HG02870 (cell line): Measurements from ENCODE around the gene HAVCR2.
"Not testable (repeated sequence)": the region's sequence is repeated elsewhere in the genome, so short reads cannot be mapped to it uniquely, and the experiment has no call there.

Experiments used
- ATAC-seq: cut with Tn5 transposase; IDR thresholded peaks from one replicate; pipeline ENCODE4 v1.9.1; 2021; ENCODE audit warnings: mild to moderate bottlenecking, moderate library complexity; ENCODE audit not compliant: unreplicated experiment

The HAVCR2 gene

GRCh38 chr5:157047898-157048297 is 60.9 kb downstream of the HAVCR2 start:
- ATAC-seq, result peak; percentile 82

DNA sequence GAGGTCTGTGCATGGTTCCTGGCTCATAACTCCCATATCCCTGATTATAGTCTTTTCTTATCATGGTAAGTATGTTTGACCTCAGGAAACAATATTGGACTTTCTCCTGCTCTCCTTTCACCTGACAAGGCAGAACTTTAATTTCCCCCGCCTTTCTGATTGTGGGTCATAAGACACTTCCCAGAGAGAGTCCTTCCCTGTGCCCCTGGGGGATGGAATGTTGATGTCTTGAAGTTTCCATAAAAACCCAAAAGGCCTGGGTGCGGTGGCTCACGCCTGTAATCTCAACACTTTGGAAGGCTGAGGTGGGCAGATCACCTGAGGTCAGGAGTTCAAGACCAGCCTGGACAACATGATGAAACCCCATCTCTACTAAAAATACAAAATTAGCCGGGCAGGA is 61.8 kb downstream of the HAVCR2 start:
- not testable (repeated sequence) for ATAC-seq

GRCh38 chr5:157046041-157046440 is 62.8 kb downstream of the HAVCR2 start:
- no peak for ATAC-seq

DNA sequence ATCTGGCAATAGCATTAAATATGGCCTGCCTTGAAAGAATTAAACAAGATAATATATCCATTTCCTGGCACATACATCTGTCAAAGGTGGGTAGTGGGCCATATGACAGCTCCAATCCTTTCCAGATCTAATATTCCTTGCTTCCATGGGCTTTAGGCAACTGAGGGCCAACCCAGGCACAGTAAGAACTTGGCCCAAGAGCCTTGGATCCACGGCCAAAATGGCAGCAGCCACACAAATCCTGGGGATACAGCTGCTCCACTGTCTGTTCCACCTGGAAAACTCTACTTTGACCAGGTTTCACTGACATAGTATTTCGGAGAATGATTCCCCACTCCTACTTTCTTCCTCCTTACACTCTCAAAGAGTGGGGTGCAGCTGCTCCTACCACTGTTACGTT is 63.2 kb downstream of the HAVCR2 start:
- no peak for ATAC-seq

DNA sequence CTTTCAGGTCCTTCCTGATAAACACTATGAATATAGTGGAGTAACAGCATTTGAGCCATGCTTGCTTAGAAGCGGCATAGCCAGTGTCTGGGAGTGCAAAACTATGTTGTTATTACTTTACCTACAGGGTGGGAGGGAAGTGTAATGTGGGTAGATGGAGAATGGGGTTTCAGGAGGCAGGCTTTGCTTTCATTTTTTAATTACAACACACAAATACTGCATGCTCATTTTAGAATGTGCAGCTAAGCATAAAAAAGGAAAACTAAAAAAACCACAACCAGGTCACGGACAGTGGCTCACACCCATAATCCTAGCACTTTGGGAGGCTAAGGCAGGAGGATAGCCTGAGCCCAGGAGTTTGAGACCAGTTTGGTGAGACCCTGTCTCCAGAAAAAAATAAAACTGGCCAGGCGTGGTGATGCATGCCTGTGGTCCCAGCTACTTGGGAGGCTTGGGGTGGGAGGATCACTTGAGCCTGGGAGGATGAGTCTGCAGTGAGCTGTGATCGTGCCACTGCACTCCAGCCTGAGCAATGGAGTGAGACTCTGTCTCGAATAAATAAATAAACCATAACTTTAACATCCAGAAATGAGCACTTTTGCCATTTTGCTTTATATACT is 70.2 kb downstream of the HAVCR2 start:
- ATAC-seq, result no peak
